Activated CD8-positive, alpha-beta memory T cell treated with anti-CD3 and anti-CD28 coated beads, Interleukin-2, amount 50 U/mL, for 48 hours (primary cell): Measurements from ENCODE around the gene BCHE.
"Not testable (repeated sequence)": the region's sequence is repeated elsewhere in the genome, so short reads cannot be mapped to it uniquely, and the experiment has no call there.

Experiments used
- DNase-seq: peaks from one replicate; pipeline ENCODE4 v3.0.0-alpha.2; 2020

Gene BCHE

DNA sequence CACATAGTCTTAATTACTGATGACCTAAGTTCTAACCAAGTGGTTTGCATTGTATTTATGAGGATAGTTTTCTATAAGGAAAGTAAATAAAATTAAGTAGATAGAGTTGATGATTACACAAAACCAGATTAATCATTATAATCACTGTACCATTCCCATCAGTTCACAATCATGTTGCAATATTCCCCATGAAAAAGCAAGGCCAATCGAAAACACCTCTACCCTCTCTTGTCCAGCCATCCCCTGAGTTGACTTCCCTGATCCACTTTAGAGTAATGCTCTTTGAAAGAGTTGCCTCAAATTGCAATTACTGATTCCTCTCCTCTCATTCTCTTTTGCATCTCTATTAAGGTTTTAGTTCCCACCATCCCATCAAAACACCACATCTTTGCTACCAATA lies 21.0 kb downstream of the BCHE start:
- DNase-seq = no peak

DNA sequence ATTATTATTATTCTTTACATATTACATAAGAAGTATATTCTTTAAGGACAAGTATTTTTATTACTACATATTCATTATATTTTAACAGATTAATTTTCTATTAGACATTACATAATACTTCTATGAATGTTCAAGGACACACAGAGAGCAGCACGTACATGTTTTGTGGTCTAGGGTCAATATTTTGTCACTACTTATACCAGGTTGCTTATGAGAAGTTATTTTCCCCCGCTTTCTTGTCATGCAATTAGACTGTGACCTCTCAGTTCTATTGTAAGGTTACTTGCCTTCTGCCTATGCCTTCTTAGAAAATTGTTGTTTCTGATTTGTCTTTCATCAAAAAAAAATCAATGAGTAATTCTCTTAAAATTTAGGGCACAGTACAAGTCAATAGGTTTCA lies 21.5 kb downstream of the BCHE start:
- DNase-seq = no peak

DNA sequence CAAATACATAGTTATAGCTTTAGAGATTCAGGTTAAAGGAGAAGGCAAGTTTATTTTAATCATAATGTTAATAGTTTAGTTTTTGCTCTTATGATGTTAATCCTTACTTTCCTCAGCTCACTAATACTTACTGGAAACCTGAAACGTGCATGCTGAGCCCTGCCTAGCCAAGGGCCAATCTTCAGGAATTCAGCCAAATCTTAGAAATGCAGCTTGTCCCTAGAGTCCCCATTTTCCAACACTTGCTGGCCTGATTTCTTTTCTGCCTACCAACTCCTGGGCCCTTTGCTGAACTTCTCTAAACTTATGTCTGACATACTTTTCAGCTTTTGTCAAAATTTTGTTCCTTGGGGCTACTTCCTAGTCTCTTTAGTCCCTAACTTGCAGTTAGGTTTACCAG lies 22.8 kb downstream of the BCHE start:
- DNase-seq = no peak

DNA sequence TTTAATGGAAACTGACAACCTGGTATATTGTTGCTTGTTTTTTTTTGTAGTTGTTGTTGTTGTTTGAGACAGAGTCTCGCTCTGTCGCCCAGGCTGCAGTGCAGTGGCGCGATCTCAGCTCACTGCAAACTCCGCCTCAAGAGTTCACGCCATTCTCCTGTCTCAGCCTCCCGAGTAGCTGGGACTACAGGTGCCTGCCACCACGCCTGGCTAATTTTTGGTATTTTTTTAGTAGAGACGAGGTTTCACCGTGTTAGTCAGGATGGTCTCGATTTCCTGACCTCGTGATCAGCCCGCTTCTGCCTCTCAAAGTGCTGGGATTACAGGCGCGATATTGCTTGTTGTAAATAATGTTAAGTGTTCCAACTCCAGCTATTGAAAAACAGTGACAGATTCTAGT lies 29.3 kb downstream of the BCHE start:
- DNase-seq = not testable (repeated sequence)

DNA sequence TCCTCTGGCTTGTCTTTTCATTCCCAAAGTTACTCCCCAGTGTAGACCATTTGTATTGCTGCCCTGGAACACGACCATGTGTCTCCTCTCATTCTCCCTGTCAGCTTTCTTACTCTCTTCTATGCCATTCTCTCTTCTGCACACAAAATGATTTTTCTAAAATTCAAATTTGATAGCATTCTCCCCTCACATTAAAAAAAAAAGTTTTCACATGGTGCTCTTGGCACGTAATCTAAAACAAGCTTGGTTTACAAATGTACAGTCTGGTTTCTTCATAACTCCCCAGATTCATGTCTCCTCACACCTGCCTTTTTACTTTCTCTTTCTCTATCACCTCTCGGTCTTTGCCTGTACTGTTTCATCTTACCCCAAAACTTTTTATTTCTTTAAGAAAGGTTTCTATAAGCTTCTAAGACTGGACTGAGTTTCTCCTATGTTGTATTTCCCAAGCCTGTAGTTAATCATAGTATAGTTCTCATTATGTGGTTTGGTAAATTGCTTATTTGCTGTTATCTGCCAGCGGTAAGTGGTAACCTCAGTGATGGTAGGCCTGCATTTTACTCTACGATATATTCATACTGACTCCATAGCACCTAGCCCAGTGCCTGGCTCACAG lies 31.2 kb downstream of the BCHE start:
- DNase-seq = no peak

DNA sequence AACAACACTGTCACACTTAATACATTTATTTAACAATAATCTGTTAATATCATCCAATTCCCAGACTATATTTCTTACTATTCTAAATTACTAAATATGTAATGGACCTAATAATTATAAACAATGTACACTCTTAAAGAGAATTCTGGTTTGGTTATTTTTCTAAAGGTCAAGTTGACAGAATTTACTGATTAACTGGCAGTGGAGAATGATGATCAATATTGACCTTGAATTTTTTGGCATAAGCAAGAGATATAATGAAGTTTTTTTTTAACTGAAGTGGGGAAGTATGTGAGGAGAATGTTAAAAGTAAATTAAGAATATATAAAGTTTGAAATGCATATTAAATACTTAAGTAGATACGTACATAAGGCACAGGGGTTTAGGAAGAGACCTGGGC lies 33.8 kb downstream of the BCHE start:
- DNase-seq = no peak

DNA sequence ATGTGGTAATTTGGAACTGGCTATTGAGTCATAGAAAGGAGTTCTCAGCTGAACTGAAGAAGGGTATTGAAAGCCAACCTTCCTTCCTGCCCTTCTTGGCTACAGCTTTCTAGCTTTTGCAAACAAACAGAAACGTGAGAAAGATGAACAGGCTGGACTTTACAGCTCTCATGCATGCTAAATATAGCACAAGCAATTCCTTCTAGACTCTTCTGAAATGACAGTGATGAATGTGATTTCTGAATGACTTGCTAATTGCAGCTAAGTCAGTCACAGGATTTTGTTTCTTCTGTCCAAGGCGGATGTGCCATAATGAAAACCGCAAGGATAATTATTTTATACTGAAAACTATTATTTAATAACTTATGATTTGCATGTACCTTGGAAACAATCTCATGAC lies 36.3 kb downstream of the BCHE start:
- DNase-seq = no peak

DNA sequence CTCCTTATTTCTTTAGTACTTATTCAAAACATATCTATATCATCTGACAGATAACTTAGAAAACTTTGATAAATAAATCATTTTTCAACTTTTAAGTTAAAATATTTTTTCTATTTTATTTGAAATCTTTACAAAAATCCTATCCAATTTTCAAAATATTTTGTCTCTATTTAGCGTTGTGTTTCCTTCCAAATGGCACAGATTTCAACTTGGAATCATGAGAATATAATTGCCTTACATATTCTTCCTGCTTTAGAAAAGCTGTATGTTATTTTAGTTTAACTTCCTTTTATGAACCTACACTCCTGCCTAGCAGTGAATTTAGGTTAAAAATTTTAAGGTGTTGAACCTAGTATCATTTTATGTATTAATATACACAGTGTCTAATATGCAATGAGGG lies 38.2 kb downstream of the BCHE start:
- no peak for DNase-seq

DNA sequence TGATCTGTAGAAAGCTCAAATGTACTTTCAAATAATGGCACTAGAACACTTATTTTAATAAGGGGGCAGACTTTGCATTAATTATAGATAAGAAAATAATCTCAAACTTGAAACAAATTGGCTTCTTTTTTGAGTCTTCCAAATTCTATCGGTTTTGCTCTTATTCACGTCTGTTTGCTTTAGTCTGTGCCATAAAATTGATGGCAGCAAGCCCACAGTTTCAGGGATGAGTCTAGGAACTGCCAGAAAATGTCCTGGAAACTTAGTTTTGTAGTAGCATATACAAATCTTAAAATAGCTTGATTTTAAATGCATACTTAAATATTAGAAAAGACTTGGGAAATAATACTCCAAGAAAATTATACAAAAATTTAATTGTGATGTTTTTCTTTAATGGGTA lies 39.7 kb downstream of the BCHE start:
- no peak for DNase-seq

DNA sequence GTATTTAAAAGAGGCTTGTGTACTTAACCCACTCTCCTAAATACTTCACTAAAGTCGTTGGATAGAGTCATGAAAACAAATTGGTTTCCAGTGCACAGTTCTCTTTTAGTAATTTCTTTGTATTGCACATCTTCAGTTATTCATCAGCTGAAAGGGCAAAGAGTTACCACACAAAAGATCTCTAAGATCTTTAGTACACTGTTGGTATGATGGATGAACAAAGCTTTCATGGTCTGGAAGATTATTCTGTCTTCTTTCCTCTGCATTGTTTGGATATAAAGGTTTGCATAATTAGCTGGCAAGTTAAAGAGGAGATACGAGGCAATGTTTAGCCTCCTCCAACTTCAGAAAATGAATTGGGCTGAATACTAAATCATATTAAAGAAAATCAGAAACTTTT lies 40.5 kb downstream of the BCHE start:
- DNase-seq = no peak

DNA sequence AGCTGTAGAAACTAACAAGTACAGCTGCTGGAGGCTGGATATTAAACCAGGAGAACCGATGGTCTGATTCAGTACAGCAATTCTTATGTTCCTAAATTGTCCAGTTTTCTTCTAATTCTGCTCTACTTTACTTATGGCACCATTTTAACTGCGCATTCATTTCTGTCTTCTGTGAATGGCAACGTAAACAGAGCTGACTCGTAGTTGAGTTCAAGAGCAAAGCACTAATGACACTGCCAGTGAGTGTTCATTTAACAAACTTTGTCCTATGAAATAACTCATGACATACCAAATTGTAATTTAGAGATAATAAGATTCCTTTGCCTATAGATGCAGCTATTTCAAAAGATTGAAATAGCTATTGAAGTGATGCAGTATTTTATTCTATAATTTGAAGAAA lies 48.7 kb downstream of the BCHE start:
- no peak for DNase-seq

DNA sequence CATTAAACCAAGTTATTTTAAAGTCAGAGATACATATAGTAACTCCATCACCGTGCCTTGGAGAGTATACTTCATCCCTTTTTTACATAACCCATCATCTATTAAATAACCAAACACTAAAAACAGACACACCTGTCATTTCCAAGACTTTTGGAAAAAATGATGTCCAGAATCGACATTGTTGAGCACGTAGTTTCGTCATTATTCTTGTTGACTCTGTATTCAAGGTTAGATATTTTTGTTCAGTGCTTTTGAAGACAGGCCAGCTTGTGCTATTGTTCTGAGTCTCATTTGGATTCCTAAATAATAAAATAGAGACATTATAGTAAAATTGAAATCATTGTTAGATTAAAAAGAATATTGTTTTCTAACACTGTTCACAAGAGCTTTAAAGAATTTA lies 51.2 kb downstream of the BCHE start:
- DNase-seq = no peak

DNA sequence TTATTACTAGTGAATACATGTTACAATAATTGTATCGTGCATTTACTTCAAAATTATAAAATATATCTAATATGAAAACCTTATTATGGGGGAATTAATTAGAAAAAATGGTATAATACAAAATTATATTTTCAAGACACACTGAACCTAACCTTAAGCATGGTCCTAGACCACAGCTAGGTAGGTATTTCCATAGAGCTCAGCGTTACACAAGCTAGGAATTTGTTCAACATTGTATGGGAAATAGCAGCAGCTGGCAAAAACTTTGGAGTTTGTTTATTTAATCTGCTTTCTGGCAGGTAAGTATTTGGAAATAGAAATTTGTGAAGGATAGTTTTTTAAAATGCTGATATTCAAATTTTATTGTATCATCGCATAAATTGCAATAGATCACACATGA lies 52.9 kb downstream of the BCHE start:
- no peak for DNase-seq

DNA sequence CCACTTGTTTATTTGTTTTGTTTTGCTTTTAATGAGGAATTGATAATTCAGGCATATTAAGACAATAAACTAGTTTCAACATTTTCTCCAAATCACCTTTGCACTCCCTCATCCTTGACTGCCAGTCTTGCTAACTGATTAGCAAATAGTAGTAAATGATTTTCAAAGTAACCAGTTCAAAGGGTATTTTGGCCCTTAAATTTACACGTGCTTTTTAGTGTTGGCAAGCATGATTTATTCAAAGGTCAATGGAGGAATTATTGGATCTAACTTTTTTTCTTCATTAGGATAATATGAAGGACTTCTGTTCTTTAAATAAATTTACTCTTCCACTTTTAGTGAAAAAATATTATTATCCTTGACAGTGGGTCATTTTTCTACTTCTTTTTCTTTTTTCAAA lies 53.8 kb downstream of the BCHE start:
- no peak for DNase-seq

DNA sequence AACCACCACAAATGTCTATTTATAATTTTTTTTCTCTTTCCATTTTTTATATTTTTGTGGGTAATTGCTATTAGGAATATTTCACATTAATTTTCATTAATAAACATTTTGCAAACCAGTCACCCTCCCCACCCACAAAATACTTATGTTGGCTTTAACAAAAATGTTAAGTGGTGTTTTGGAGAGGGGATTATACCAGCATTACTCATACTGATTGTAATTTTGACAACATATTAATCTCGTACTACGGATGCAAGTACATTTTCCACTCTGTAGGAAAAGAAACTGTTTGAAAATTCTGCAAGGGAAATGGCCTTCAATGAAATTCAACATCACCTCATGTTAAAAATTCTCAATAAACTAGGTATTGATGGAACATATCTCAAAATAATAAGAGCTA lies 58.3 kb downstream of the BCHE start:
- DNase-seq = no peak

DNA sequence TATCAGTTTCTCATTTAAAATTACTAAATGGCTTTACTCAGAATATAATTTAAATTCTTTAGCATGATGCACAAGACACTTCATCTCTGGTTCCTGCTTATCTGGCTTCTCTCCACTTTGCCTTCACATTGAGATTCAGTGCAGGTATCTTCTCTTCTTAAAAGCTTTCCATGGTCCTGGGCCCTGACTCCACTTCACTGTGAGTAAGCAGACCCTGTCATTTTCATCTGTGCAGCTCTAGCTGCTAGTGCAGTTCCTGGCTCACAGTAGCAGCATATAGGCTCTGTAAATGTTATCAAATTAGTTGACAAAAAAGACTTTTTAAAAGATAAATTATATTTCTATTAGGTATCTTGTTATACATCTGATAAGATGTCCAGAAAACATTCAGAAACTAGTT lies 58.8 kb downstream of the BCHE start:
- no peak for DNase-seq

DNA sequence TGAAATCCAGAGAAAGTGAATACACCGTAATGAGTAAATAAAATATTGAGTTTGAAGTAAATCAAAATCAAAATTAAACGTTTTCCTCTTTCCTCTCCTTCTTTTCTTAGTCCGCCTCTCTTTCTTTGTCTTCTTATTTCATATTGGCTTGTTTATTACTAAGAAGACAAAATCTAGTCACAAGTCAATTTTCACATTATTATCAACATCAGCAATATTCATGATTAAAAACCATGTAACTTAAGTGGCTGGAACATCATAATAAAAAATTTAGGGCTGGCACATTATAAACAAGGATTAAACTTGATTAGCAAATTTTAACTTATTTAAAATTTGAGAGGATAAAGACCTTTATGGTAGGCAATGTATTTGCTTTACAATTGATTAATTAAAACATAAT lies 61.4 kb downstream of the BCHE start:
- DNase-seq = no peak

DNA sequence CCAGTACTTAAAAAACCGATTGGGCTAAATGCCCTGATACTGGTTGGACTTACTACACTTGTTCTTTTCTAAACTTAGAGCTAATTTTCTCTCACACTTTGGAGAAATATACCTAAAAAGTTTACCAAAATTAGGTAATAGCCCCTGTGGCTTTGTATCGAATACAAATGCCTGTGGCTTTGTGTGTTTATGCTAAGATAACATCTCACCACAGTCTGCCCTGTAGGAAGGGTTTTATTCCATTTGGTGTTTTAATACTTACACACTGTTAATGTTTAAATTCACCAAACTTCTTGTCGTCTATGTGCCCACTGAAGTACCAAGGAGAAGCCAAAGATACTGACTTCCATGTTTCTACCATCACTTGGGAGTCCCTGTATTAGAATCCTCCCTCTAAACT lies 66.4 kb downstream of the BCHE start:
- DNase-seq = no peak

DNA sequence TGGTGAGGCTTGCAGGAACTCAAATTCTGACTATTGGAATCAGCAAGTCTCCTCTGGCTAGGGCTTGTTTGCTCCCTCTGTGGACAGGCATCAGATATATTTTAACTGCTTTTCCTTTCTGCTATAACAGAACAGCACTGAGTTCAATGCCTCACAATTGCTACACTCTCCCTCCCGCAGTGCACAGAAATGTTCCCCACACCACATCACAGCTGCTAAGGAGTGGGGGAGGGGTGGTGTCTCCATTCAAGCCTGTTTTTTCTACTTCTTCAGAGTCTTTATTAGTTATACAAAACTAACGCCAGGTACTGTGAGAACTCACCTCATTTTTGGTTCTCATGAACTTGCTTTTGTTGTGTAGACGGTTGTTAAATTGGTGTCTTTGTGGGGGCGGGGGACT lies 68.5 kb downstream of the BCHE start:
- DNase-seq = no peak

DNA sequence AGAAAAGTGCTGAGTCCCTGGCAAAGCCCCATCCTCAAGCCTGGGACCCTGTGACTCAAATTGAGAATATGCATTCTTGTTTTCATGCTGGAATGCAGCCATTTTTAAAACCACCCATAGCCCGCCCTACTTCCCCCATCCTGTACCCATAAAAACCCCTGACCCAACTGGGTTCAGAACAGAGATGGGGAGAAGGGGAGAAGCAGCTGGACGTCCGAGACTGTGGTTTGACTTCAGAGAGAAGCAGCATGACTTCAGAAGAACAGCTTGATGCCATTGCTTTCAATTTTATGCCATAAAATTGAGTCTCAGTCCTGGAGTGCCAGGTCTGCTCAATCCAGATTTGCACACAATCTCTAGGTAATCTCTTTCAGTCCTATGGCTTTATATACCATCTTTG lies 78.2 kb downstream of the BCHE start:
- no peak for DNase-seq

DNA sequence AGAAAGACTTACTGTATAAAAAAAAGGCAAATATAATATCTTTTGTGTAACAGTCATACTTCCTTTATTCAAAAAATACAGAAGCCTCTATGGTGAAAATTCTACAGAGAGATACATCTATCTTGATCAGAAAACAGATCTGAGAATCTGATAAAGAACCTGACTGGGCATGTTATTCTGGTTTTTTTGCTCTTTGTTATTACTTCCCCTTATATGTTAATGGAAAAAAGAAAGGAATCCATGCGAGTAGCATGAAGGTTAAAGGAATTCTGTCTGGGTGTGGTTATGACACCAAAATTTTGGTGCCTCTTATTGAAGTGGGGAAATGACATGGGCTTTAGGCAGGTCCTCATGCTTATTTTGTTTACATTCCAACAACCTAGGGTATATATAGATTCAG lies 81.7 kb downstream of the BCHE start:
- no peak for DNase-seq

DNA sequence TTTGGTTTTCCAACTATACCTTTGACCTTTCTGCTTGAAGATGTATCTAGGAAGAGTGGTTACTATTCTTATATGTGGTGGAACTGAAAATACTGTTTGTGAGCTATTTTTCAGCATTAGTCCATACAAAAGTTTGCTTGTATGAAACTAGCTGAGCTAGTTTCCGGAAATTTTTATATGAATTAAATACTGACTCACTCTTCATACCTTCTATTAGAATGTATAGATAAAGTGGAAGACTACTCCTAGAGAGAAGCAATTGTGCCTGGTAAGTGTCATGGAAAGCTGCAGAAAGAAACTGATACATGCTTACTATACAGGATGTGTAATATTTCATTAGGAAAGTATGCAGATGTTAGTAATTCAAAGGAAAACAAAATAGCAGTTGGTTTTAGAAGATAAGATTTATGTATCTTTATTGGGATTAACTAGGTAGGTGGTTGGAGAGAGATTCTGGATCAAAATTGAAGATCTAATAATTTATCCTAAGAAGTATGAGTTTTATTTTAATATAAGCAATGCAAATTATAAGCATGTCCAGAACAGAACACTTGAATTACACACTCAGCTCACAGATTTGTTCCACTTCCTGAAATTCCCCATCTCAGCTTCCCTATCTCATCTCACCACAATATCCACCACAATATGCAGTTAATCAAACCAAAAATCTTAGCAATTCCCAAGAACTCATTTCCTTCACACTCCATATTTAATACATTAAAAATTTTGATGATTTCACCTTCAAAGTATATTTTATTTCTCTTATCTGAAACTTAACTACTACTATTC lies 82.8 kb downstream of the BCHE start:
- no peak for DNase-seq

DNA sequence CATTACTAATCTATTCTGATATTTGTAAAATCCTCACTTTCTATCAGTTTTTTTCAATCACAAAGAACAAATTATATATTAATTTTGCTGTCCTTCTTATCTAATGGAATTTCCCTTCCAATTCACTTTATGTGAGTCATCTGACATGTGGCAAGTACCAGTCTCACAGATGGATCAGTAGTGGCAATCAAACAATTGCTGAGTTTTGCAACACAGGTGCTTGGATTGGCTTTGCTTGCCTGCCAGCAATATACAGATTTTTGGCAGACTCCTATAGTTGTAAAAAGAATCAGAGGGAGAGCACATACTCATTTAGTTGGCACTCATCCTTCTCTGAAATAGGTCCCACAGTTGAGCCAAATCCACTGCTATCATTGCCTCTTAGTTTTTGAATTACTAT lies 83.7 kb downstream of the BCHE start:
- DNase-seq = no peak

DNA sequence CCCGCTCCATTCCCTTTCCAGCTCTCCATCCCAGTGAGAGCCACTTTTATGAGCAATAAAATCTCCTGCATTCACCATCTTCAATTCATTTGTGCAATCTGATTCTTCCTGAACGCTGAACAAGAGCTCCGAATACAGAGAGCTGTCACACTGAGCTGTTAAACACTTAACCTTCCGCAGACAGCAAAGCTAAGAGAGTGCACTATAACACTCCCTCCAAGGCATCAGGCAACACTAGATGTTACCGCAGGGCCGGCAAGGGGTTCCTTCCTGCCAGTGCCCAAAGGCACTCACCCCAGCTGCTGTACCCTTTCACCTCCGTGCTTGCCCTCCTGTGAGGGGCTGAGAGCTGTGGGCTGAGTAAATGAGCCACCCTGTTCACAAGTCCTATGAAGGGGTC lies 85.6 kb downstream of the BCHE start:
- DNase-seq = no peak

DNA sequence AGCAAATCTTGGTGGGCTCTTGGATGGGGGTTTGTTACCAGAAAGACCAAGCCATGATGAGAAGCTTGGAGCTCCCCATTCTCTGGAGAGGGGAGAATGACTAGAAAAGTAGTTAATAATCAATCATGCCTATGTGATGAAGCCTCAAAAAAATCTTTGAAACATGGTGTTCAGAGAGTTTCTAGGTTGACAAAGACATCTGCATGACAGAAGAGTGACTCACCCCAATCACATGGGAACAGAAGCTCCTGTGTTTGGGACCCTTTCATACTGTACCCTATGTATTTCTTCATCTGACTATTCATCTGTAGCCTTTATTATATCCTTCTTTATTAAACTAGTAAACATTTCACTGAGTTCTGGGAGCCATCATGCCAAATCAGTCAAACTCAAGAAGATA lies 87.4 kb downstream of the BCHE start:
- no peak for DNase-seq
